ENCODE results near the gene TLCD1.

GRCh38 chr17:28743243-28744103, 17.4 kb upstream of the TLCD1 start, which contains the start of gene TRAF4:
- TF ChIP-seq CTCF (IDR thresholded peaks at IDR 0.05) (peak in 1 of 2 donors; percentile 22), POLR2A (IDR thresholded peaks at IDR 0.05) (peak; percentile 92)

Data from suprapubic skin (tissue), 3 donors.